Measurements from ENCODE around the gene CORO2B. TPM values are rescaled to one million over a fixed set of nuclear protein-coding genes. Genes with fewer than 3 reads are reported as not detected.

The CORO2B gene
- total and polyA plus RNA-seq, 2 of the 4 experiments (the other 2 are of a cell fraction), result 9.3 to 39.3 TPM

DNA sequence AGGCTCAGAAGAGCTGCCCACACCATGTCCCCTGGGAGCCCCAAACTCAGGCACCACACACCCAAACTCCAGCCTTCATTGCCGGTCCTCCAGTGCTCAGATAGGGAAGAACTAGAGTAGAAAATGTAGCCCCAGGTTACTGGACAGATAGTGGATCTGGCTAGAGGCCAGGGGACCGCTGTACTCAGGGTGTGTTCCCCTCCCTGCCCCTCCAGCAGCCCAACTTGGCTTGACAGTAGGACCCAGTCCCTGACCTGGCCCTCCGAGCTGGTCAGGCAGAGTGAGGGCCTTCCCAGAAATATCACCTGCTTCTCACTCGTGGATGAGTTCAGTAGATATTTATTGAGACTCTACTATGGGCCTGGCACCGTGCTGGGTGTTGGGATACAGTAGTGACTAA lies 100.0 kb downstream of the CORO2B start:
- dilution Hi-C loops (cut with HindIII; ENCODE audit: low sequenced_read_pairs, unreplicated experiment) (no loop called here), in situ Hi-C loops (cut with MboI; ENCODE audit: low sequenced_read_pairs) (no loop called here), intact Hi-C loops (cut with micrococcal nuclease) (no loop called here)
- no peak overlapping the region for H2BK5ac ChIP-seq (ENCODE audit: low read depth, low read length, poor library complexity, severe bottlenecking)
- ATAC-seq (ENCODE audit: low read depth) (no peak), DNase-seq (no peak)
- H3K4ac ChIP-seq (ENCODE audit: low read depth, low read length), result no peak overlapping the region
- no peak overlapping the region for H3K27ac ChIP-seq (ENCODE audit: insufficient read depth, low read length)
- no CpG with 5 or more reads among the region's 5 CpGs for WGBS, 2 experiments (ENCODE audit: extremely low coverage in 2 of 2, insufficient read length in 1 of 2)
- no TSS peak for BruUV-seq (replicated peaks)
- no peak overlapping the region for H4K8ac ChIP-seq (ENCODE audit: low read depth in 2 of 2, low read length in 2 of 2)
- no peak overlapping the region for H3K4me2 ChIP-seq (ENCODE audit: low read depth, low read length)
- no peak overlapping the region for H2BK15ac ChIP-seq (ENCODE audit: low read depth, low read length)
- no peak for TF ChIP-seq MAZ (IDR thresholded peaks at IDR 0.05; ENCODE audit: borderline replicate concordance, low read depth, low read length)
- no peak for TF ChIP-seq MAFK (IDR thresholded peaks at IDR 0.05; ENCODE audit: low read depth, low read length)
- TF ChIP-seq SMC3 (IDR thresholded peaks at IDR 0.05; ENCODE audit: low read depth, low read length), result no peak
- TF ChIP-seq FOS (IDR thresholded peaks at IDR 0.05; ENCODE audit: low read depth, low read length), result no peak
- TF ChIP-seq, protein P1, sequence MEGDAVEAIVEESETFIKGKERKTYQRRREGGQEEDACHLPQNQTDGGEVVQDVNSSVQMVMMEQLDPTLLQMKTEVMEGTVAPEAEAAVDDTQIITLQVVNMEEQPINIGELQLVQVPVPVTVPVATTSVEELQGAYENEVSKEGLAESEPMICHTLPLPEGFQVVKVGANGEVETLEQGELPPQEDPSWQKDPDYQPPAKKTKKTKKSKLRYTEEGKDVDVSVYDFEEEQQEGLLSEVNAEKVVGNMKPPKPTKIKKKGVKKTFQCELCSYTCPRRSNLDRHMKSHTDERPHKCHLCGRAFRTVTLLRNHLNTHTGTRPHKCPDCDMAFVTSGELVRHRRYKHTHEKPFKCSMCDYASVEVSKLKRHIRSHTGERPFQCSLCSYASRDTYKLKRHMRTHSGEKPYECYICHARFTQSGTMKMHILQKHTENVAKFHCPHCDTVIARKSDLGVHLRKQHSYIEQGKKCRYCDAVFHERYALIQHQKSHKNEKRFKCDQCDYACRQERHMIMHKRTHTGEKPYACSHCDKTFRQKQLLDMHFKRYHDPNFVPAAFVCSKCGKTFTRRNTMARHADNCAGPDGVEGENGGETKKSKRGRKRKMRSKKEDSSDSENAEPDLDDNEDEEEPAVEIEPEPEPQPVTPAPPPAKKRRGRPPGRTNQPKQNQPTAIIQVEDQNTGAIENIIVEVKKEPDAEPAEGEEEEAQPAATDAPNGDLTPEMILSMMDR (conservative IDR thresholded peaks at IDR 0.05; ENCODE audit: low read depth, low read length), result no peak
- TF ChIP-seq, protein P2, sequence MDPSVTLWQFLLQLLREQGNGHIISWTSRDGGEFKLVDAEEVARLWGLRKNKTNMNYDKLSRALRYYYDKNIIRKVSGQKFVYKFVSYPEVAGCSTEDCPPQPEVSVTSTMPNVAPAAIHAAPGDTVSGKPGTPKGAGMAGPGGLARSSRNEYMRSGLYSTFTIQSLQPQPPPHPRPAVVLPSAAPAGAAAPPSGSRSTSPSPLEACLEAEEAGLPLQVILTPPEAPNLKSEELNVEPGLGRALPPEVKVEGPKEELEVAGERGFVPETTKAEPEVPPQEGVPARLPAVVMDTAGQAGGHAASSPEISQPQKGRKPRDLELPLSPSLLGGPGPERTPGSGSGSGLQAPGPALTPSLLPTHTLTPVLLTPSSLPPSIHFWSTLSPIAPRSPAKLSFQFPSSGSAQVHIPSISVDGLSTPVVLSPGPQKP (IDR thresholded peaks at IDR 0.05; ENCODE audit: borderline replicate concordance, low read depth, low read length), result no peak
- TF ChIP-seq, protein P3, sequence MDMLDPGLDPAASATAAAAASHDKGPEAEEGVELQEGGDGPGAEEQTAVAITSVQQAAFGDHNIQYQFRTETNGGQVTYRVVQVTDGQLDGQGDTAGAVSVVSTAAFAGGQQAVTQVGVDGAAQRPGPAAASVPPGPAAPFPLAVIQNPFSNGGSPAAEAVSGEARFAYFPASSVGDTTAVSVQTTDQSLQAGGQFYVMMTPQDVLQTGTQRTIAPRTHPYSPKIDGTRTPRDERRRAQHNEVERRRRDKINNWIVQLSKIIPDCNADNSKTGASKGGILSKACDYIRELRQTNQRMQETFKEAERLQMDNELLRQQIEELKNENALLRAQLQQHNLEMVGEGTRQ (IDR thresholded peaks at IDR 0.05; ENCODE audit: low read depth, low read length), result no peak
- H3K56ac ChIP-seq (ENCODE audit: extremely low read depth, insufficient read depth, low read length), result no peak overlapping the region
- H3K79me1 ChIP-seq (ENCODE audit: low read depth in 1 of 2, low read length in 2 of 2), result no peaks in the 10 kb centered on the region; a peak in 1 of 4 replicates
- no peak overlapping the region for H3K9ac ChIP-seq (ENCODE audit: low read depth, low read length)
- no peaks in the 10 kb centered on the region for H3K4me1 ChIP-seq (ENCODE audit: control insufficient read depth, insufficient read depth, low read length)
- H4K91ac ChIP-seq (ENCODE audit: insufficient read depth, low read depth, low read length), result no peak overlapping the region
- H4K5ac ChIP-seq (ENCODE audit: low read depth, low read length), result no peak overlapping the region
- H2BK20ac ChIP-seq (ENCODE audit: low read depth, low read length), result no peak overlapping the region
- ChIA-PET POLR2A (ENCODE audit: unreplicated experiment) (no interaction called here), CTCF (no interaction called here)
- no peaks in the 10 kb centered on the region for H3K27me3 ChIP-seq (ENCODE audit: control insufficient read depth, insufficient read depth, low read length)
- no peaks in the 10 kb centered on the region for H3K9me3 ChIP-seq (ENCODE audit: control insufficient read depth, insufficient read depth, low read length)
- H3K4me3 ChIP-seq (ENCODE audit: insufficient read depth, low read depth, low read length), result no peak overlapping the region
- peaks cover 3% of the 10 kb centered on the region; the same call in 1 of the 2 replicates for H4K20me1 ChIP-seq (ENCODE audit: insufficient read depth, low read length)
- H3K18ac ChIP-seq (ENCODE audit: low read depth, low read length), result no peak overlapping the region
- H3K36me3 ChIP-seq (ENCODE audit: control insufficient read depth, insufficient read depth, low read length), result no peaks in the 10 kb centered on the region
- H2AK9ac ChIP-seq (replicated peaks; ENCODE audit: low read depth, low read length, poor library complexity), result no peak overlapping the region
- H2AK5ac ChIP-seq (ENCODE audit: low read depth, low read length), result no peak overlapping the region
- no peak overlapping the region for H2BK120ac ChIP-seq (ENCODE audit: low read depth, low read length)
- no peak overlapping the region for H3K14ac ChIP-seq (replicated peaks; ENCODE audit: low read depth, low read length)
- H2AFZ ChIP-seq (replicated peaks; ENCODE audit: low read length, poor library complexity), result no peak overlapping the region
- H3K9me1 ChIP-seq (ENCODE audit: insufficient read depth, low read length), result peaks cover 3% of the 10 kb centered on the region; the same call in 1 of the 2 replicates
- H3K23ac ChIP-seq (ENCODE audit: low read depth, low read length), result no peak overlapping the region
